HG03469 (cell line): ENCODE data around the gene AMIGO2.

Source experiments
- ATAC-seq: cut with Tn5 transposase; IDR thresholded peaks from one replicate; pipeline ENCODE4 v1.9.1; 2021; ENCODE audit warnings: mild to moderate bottlenecking, moderate library complexity, moderate number of reproducible peaks; ENCODE audit not compliant: unreplicated experiment

AMIGO2 gene

DNA sequence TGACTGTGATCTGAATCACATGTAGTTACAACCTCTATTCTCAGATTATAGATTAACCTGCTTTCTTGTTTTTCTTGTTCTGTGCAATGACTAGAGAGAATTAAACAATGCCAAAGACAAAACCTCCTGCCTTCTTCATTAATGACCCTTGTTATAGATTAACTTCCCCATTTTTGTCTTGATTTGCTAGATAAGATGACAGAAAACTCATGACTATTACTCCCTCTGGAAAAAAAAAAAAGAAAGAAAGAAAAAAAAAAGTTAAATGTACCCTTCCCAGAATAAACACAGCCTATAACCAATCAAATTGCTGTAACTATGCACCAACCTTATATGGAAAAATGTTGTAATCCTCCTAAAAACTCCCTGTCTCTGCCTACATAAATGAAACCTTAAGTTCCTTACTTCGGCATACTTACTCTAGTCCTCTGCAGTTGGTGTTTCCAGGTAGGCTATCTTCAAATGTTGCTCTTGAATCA, 41.5 kb downstream of the AMIGO2 start:
- no peak for ATAC-seq

DNA sequence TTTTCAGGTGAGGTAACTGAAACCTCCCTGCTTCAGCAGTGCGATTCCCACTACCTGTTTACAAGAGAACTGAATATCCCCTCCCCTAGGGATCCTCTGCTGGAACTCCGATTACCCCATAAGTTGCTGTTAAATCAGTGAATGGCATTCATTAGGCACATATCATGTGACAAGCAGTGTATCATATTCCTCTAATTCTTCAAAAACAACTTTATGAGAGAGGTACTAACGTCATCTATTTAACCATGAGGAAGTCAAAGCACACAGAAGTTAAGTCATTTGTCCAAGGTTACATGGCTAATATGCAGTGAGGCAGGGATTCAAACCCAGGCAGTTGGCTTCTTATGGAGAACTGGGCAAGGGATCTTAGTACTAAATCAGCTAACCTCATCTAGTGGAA, 44.3 kb downstream of the AMIGO2 start:
- no peak for ATAC-seq

DNA sequence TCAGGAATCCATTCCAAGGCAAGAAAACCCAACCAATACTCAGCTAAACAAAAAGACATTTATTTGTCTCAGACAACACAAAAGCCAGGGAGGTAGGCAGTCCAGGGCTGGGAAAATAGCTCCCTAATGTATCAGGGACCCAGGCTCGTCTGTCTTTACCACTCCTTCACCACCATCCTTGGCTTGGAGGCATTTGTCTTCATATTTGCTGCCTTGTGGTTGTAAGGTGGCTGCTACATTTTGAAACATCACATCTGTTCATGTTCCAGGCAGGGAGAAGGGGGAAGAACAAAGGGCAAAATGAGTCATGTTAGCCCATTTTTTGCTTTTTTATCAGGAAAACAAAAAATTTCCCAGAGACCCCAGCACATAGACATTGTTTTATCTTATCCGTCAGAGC, 45.1 kb downstream of the AMIGO2 start:
- ATAC-seq = no peak

DNA sequence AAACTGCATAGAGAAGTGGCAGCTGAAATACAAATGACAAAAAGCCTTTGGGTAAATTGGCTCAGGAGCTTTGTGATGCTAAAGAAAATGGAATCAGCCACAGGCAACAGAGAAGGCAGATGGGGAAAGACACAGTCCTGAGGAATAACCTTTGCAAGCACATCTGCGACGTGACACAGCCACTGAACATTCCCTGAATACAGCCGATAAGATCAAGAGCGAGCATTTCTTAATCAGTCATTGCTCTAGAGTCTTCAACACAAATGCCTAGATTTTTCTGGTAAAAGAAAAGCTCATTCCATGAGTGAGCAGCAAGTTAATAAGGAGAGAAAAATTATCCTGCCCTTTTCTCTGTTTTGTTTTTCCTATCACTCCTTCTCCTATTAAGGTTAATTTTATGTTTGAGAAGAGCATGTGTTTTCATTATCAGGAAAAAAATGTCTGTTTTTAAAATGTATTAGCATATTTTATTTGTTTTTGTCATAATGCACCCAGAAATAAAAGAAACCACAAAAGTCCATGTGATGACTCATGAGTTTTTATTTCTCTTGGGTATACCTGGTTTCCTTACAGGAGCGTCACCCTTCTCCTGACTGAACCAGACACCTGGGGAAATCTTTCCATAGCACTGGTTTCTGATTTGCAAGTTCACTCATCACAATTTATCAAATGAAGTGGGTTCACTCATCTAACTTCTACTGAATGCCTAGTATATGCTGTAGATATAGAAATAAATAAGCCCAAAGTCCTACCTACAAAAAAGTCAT, 45.8 kb downstream of the AMIGO2 start:
- ATAC-seq = no peak

DNA sequence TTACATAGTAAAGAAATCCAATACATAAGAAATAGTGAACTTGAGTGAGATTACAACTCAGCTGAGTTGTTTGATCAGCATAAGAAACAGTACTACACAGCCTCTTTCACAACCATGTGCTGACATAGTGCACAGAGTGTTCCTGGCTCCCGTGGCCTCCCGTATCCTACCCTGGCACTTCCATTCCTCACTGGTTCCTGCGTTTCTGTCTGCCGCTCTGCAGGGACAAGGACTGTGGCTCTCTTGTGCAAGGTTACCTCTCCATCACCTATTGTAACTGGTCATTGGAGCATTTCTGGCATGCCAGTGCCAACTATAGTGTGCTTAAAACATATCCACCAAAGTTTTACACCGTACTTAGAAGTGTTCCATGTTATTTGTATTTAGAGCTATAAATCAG, 46.7 kb downstream of the AMIGO2 start:
- ATAC-seq = no peak

DNA sequence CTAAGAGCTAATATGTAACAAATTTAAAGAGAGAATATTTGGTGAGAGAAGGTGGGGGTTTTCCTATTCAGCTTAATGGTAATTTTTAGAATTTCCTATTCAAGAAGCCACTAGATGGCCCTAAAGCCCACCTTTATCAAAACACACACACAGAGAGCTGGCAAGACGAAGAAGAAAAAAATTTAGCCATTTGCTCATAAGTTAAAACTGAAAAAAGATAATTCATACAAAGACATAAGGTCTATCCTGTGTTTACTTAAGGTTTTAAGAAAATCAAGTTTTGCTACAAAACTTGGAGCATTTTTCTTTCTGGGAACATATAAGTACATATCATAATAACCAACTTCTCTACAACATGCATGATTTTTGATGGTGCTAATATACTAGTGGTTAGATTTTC, 47.1 kb downstream of the AMIGO2 start:
- ATAC-seq = no peak

DNA sequence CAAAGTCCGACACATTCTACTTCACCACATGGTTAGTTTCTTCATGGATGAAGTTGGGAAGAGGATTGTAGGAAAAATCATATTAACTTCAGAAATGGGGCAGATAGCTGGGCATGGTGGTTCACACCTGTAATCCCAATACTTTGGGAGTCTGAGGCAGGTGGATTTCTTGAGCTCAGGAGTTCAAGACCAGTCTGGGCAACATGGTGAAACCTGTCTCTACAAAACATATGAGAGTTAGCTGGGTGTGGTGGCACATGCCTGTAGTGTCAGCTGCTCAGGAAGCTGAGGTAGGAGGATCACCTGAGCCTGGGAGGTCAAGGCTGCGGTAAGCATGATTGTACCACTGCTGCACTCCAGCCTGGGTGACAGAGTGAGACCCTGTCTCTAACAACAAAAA, 49.9 kb downstream of the AMIGO2 start:
- no peak for ATAC-seq

DNA sequence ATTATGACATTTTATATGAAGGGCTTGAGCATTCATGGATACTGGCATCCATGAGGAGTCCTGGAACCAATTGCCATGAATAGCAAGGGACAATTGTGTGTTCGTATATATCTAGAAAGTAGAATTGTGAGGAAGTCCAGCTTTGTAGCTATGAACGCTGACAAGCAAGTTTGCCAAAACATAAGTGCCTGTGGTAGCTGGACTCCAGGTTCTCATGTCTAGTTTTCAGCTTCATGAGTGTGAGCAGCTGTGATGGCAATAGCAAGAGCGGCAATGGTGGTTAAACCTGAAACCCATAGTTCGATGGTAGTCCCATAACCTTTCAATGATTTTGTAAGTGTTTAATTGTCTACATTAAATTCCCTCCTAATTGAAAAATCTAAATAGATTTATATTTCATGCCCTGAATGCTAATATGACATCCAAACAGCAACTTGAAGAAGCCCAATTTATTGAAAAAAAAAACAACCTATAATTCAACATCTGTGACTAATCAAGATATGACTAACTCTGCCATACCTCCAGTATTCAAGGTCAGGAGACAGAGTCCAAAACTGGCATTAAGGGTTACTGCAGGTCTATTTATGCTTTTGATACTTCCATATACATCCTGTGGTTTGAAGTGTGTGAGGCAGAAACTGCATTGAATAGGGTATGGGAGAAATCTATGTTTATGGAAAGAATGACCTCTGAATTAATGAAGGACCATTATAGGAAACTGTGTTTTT, 50.6 kb downstream of the AMIGO2 start:
- ATAC-seq = no peak

DNA sequence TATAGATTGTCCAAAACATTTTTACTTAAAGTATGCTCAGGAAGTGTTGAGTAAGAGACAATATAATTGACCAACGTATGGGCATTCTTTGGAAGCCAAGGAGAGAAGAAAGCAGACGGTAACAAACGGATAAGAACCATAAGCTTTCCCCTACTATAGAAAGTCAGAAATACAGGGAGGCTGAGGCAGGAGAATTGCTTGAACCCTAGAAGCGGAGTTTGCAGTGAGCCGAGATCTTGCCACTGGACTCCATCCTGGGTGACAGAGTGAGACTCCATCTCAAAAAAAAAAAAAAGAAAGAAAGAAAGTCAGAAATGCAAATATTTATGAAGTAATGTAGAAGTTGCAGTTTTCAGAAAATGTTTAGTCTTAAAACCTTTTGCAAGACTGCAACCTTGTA, 51.6 kb downstream of the AMIGO2 start:
- ATAC-seq = no peak
